Measurements from ENCODE around the gene MYO1H.

MYO1H gene

GRCh38 chr12:109493090-109493489, 145.4 kb downstream of the MYO1H start:
- no peak for DNase-seq (ENCODE audit: low read depth in 3 of 3)

GRCh38 chr12:109493938-109494337, 146.2 kb downstream of the MYO1H start:
- no peak for DNase-seq (ENCODE audit: low read depth in 3 of 3)

- no peak for DNase-seq (ENCODE audit: low read depth in 3 of 3)
Measured at GRCh38 chr12:109494348-109494881, 146.7 kb downstream of the MYO1H start.

GRCh38 chr12:109495012-109495411, 147.3 kb downstream of the MYO1H start:
- no peak for DNase-seq (ENCODE audit: low read depth in 3 of 3)

GRCh38 chr12:109496306-109496705, 148.6 kb downstream of the MYO1H start:
- DNase-seq (ENCODE audit: low read depth in 3 of 3) = no peak

- no peak for DNase-seq (ENCODE audit: low read depth in 3 of 3)
Measured at GRCh38 chr12:109497675-109498074, 150.0 kb downstream of the MYO1H start.

Measured in stimulated activated CD4-positive, alpha-beta T cell treated with anti-CD3 and anti-CD28 coated beads, TNF-alpha, amount 100 ng/mL, for 48 hours (primary cell).